GM12878 (cell line): ENCODE measurements around the gene KIF5A. TPM values are rescaled to one million over a fixed set of nuclear protein-coding genes. Genes with fewer than 3 reads are reported as not detected.

ENCODE experiments used
- ATAC-seq: fragments of 200-7000 bp; cut with Tn5 transposase; 3 replicates; pipeline ENCODE4 v1.9.1; 2020; ENCODE audit warnings: mild to moderate bottlenecking, moderate library complexity
- BruUV-seq: library from RNA; stranded (reverse); fragments of 400-500 nt; replicated peaks from 2 replicates; lab custom pipeline; 2021; lab: Mats Ljungman, UMichigan
- CTCF ChIA-PET: fragments of 300-600 bp; sonication (Branson Sonifier 250); formaldehyde crosslinking; extraction: SDS; loops from one replicate; lab custom pipeline; 2021; ENCODE audit warnings: inconsistent platforms; lab: Yijun Ruan, JAX
- POLR2A ChIA-PET: fragments of 350-600 bp; formaldehyde crosslinking; extraction: SDS; loops from one replicate; lab custom pipeline; 2021; ENCODE audit warnings: inconsistent platforms; lab: Charles Lee
- RAD21 ChIA-PET: fragments of 300-600 bp; sonication (Branson Sonifier 250); formaldehyde crosslinking; loops from one replicate; lab custom pipeline; 2023; ENCODE audit warnings: antibody characterized with exemption; ENCODE audit not compliant: unreplicated experiment; lab: Charles Lee
- SMC1A ChIA-PET: fragments of 300-600 bp; sonication (Branson Sonifier 250); formaldehyde crosslinking; loops from one replicate; lab custom pipeline; 2023; ENCODE audit not compliant: unreplicated experiment, uncharacterized antibody; lab: Charles Lee
- DNase-seq: peaks from one replicate; pipeline ENCODE4 v3.0.0-alpha.2; 2011; ENCODE audit warnings: low read depth, low spot score
- FAIRE-seq: peaks from 3 replicates; lab custom pipeline; 2011; peaks lifted over from hg19 to GRCh38; lab: Jason Lieb, UNC
- H2AFZ ChIP-seq: 2 replicates; pipeline ENCODE4 v1.6.0; 2011; ENCODE audit warnings: low read depth, low read length, control low read depth; ENCODE audit not compliant: control insufficient read depth
- H3K27ac ChIP-seq: 2 replicates; pipeline ENCODE4 v1.5.1; 2011; ENCODE audit warnings: control low read depth; ENCODE audit not compliant: control insufficient read depth, insufficient read depth
- H3K27me3 ChIP-seq, 2 experiments: replicated peaks in 1 of 2; 2 replicates each; pipeline versions ENCODE4 v1.6.0 to v1.6.1; 2011; ENCODE audit warnings: low read length in 1 of 2; ENCODE audit not compliant: control insufficient read depth in 2 of 2, insufficient read depth in 2 of 2
- H3K36me3 ChIP-seq, 2 experiments: 2 replicates each; pipeline ENCODE4 v1.5.1; 2011; ENCODE audit warnings: low read length in 1 of 2; ENCODE audit not compliant: control insufficient read depth in 2 of 2, insufficient read depth in 2 of 2
- H3K4me1 ChIP-seq: 2 replicates; pipeline ENCODE4 v1.6.1; 2011; ENCODE audit warnings: mild to moderate bottlenecking, low read length, moderate library complexity, mixed read lengths; ENCODE audit not compliant: control insufficient read depth, insufficient read depth
- H3K4me2 ChIP-seq: 2 replicates; pipeline ENCODE4 v1.6.0; 2011; ENCODE audit warnings: control low read depth; ENCODE audit not compliant: control insufficient read depth, insufficient read depth
- H3K4me3 ChIP-seq: fragments of 200-600 bp; sonication (generic); 2 replicates; pipeline ENCODE4 v1.5.1; 2016
- H3K79me2 ChIP-seq: 2 replicates; pipeline ENCODE4 v1.6.0; 2011; ENCODE audit warnings: low read length; ENCODE audit not compliant: control insufficient read depth, insufficient read depth
- H3K9ac ChIP-seq: 2 replicates; pipeline ENCODE4 v1.8.0; 2011; ENCODE audit warnings: low read length, control low read depth, mixed read lengths; ENCODE audit not compliant: control insufficient read depth, insufficient read depth
- H3K9me3 ChIP-seq: replicated peaks from 3 replicates; pipeline ENCODE4 v1.5.1; 2011; ENCODE audit warnings: mild to moderate bottlenecking, low read length; ENCODE audit not compliant: control insufficient read depth, insufficient read depth
- H4K20me1 ChIP-seq: 2 replicates; pipeline ENCODE4 v1.6.0; 2011; ENCODE audit not compliant: control insufficient read depth, insufficient read depth
- BRCA1 ChIP-seq: IDR thresholded peaks from 2 replicates; pipeline ENCODE4 v1.6.1; 2011; ENCODE audit warnings: low read depth, low read length, improper control_type of control experiment
- YBX1 ChIP-seq: fragments of 450-650 bp; IDR thresholded peaks from 2 replicates; pipeline ENCODE4 v1.6.1; 2016; ENCODE audit warnings: antibody characterized with exemption
- ZBTB4 ChIP-seq: fragments of 450-650 bp; formaldehyde crosslinking; IDR thresholded peaks from 2 replicates; pipeline ENCODE4 v1.4.0; 2022; ENCODE audit warnings: mild to moderate bottlenecking, moderate library complexity
- ZNF592 ChIP-seq: fragments of 450-650 bp; IDR thresholded peaks from 2 replicates; pipeline ENCODE4 v1.6.1; 2017; ENCODE audit warnings: mild to moderate bottlenecking, moderate library complexity
- ZZZ3 ChIP-seq: IDR thresholded peaks from 2 replicates; pipeline ENCODE4 v1.6.1; 2011; ENCODE audit warnings: low read depth; ENCODE audit not compliant: control insufficient read depth, insufficient read length
- WGBS: methylation state at CpG from one replicate; pipeline ENCODE4 v1.1.6; 2016; ENCODE audit warnings: low lambda C conversion rate; ENCODE audit not compliant: insufficient replicate concordance, insufficient coverage; ENCODE audit errors: missing lambda C conversion rate; 5-methylcytosine and 5-hydroxymethylcytosine counted together
- in situ Hi-C: fragments of 300-500 bp; cut with MboI; formaldehyde crosslinking; loops from 9 replicates; pipeline ENCODE4 v1.14.3; 2018; ENCODE audit warnings: mixed read lengths
- intact Hi-C: fragments of 100-400 bp; cut with micrococcal nuclease; formaldehyde crosslinking; loops from one replicate; pipeline ENCODE4 v1.14.2; 2022; ENCODE audit not compliant: unreplicated experiment
- polyA plus RNA-seq, 11 experiments: library from polyadenylated mRNA; depleted of rRNA in 4 of 11; unstranded in 6 of 11; stranded (reverse) in 5 of 11; fragments of >200 nt; fragmentation: Nextera tagmentation in 4 of 11; fragmentation: Illumina TruSeq in 1 of 11; extraction: Ambion mirVana in 4 of 11; extraction: Trizol in 1 of 11; gene quantifications; 1 replicate in 1 of 11; 2 replicates in 10 of 11; pipeline versions ENCODE4 v1.2.1 to v1.2.3, GENCODE V29; 2011 to 2016; ENCODE audit warnings: inconsistent platforms in 2 of 11, missing spikeins in 2 of 11, low read depth in 1 of 11
- total RNA-seq, 4 experiments: library from RNA; depleted of rRNA in 3 of 4; stranded (reverse); fragments of >200 nt in 3 of 4; fragmentation: Illumina TruSeq in 1 of 4; extraction: Trizol in 1 of 4; gene quantifications; 2 replicates each; pipeline versions ENCODE4 v1.2.1 to v1.2.3, GENCODE V29; 2013 to 2021

KIF5A gene
- total and polyA plus RNA-seq, 10 of the 15 experiments (the other 5 are each of a cell fraction or from before 2014, with no cell fraction given), result 0.35 to 2.9 (median 0.97) TPM

DNA sequence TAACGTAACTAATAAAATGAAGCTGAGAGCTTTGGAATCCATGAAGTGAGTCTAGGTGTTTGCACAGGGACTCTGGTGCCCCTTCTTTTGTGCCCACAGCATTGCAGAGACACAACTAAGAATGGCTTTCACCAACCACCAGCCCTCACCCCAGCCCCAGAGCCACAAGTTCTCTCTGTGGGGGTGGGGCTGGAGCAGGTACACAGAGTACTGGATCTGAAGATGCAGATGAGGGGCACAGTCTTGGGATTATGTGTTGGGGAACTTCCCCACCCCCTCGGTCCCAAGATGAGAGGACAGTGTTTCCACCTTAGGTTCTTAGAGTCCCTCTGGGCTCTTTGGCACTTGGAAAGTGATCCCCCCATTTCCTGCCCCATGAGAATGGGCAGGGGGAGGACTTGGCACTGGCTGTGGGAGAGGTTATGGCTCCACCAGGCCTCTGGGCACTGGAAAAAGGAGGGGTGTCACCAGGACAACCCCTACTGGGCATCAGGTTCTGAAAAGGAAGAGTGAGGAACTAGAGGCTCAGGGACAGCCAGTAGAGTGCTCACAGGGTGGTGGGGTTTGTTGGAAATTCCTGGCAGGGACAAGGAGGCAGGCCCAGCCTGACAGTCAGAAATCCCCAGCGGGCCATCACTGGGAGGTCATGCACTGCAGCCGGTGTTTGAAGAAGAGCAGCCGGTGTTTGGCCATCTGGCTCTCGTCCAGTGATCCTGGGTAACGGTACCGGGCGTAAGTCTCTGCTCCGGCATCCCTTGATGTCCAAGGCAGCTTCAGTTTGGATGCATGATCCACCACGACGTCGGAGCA is 76.5 kb downstream of the KIF5A start:
- FAIRE-seq (no peak), ATAC-seq (no peak), DNase-seq (no peak)
- Histone ChIP-seq H3K4me3 (no peak overlapping the region), H3K9me3 (no peaks in the 10 kb centered on the region), H3K4me2 (no peak overlapping the region), H3K36me3 (no peaks in the 10 kb centered on the region), H3K4me1 (peaks cover 4% of the 10 kb centered on the region), H3K27me3 (peaks cover 24 to 25% of the 10 kb centered on the region in 2 experiments), H3K27ac (no peak overlapping the region), H4K20me1 (no peaks in the 10 kb centered on the region), H3K9ac (no peak overlapping the region), H2AFZ (no peak overlapping the region), H3K79me2 (no peaks in the 10 kb centered on the region)
- ChIA-PET RAD21 (no interaction called here), CTCF (interaction anchor here (4.2 kb wide), 1 partner anchor 42 kb away, joined by 17 read pairs; no protein-coding TSS in a partner anchor), POLR2A (no interaction called here), SMC1A (interaction anchor here (0.6 kb wide), 1 partner anchor 15 kb away, joined by 3 read pairs; no protein-coding TSS in a partner anchor)
- TF ChIP-seq ZZZ3, result no peak
- TF ChIP-seq ZNF592, result no peak
- TF ChIP-seq ZBTB4 (CRISPR knock-in tag), result no peak
- no peak for TF ChIP-seq BRCA1
- TF ChIP-seq YBX1, result no peak
- in situ Hi-C loops (no loop called here), intact Hi-C loops (no loop called here)
- BruUV-seq, result no TSS peak
- 48% methylated on average over 13 of the region's 13 CpGs for WGBS
